IMR-90 (cell line): ENCODE data around the gene TGM2. TPM values are rescaled to one million over a fixed set of nuclear protein-coding genes. Genes with fewer than 3 reads are reported as not detected.
"Not testable (repeated sequence)": the region's sequence is repeated elsewhere in the genome, so short reads cannot be mapped to it uniquely, and the experiment has no call there.

Experiments
- ATAC-seq: fragments of 200-7000 bp; cut with Tn5 transposase; 2 replicates; pipeline ENCODE4 v1.9.1; 2020; ENCODE audit warnings: low read depth, mild to moderate bottlenecking, moderate library complexity
- BruUV-seq: library from RNA; stranded (reverse); fragments of 400-500 nt; replicated peaks from 2 replicates; lab custom pipeline; 2021; lab: Mats Ljungman, UMichigan
- CTCF ChIA-PET: fragments of 300-600 bp; formaldehyde crosslinking; extraction: SDS; loops from one replicate; lab custom pipeline; 2021; ENCODE audit warnings: antibody characterized with exemption; lab: Yijun Ruan, JAX
- POLR2A ChIA-PET: fragments of 300-600 bp; sonication (Branson Sonifier 250); formaldehyde crosslinking; loops from one replicate; lab custom pipeline; 2022; ENCODE audit warnings: antibody characterized with exemption; ENCODE audit not compliant: unreplicated experiment; lab: Charles Lee
- DNase-seq: peaks from one replicate; pipeline ENCODE4 v3.0.0; 2013
- H2AFZ ChIP-seq: replicated peaks from 2 replicates; pipeline ENCODE3; 2013; ENCODE audit warnings: low read length, mild to moderate bottlenecking; ENCODE audit not compliant: poor library complexity
- H2AK5ac ChIP-seq: 2 replicates; pipeline ENCODE4 v1.6.1; 2013; ENCODE audit warnings: low read depth, low read length, inconsistent platforms
- H2AK9ac ChIP-seq: replicated peaks from 2 replicates; pipeline ENCODE3; 2013; ENCODE audit warnings: mild to moderate bottlenecking, low read depth, low read length, moderate library complexity; ENCODE audit not compliant: poor library complexity
- H2BK120ac ChIP-seq: 2 replicates; pipeline ENCODE4 v1.6.1; 2013; ENCODE audit warnings: low read depth, low read length, inconsistent platforms
- H2BK15ac ChIP-seq: 3 replicates; pipeline ENCODE4 v1.6.1; 2013; ENCODE audit warnings: low read depth, low read length, inconsistent platforms
- H2BK20ac ChIP-seq: 2 replicates; pipeline ENCODE4 v1.6.1; 2013; ENCODE audit warnings: low read depth, mild to moderate bottlenecking, inconsistent platforms, low read length, moderate library complexity
- H2BK5ac ChIP-seq: 2 replicates; pipeline ENCODE4 v1.6.1; 2013; ENCODE audit warnings: mild to moderate bottlenecking, low read depth, low read length, inconsistent platforms; ENCODE audit not compliant: poor library complexity, severe bottlenecking
- H3K14ac ChIP-seq: replicated peaks from 2 replicates; pipeline ENCODE4 v1.6.1; 2013; ENCODE audit warnings: low read depth, low read length, inconsistent platforms
- H3K18ac ChIP-seq: 2 replicates; pipeline ENCODE4 v1.6.1; 2013; ENCODE audit warnings: low read depth, low read length, control low read depth
- H3K23ac ChIP-seq: 2 replicates; pipeline ENCODE4 v1.6.1; 2013; ENCODE audit warnings: low read depth, low read length, inconsistent platforms
- H3K27ac ChIP-seq: 2 replicates; pipeline ENCODE4 v1.5.1; 2013; ENCODE audit warnings: mild to moderate bottlenecking, control low read depth, low read length; ENCODE audit not compliant: insufficient read depth
- H3K27me3 ChIP-seq: 2 replicates; pipeline ENCODE4 v1.6.1; 2013; ENCODE audit warnings: low read length; ENCODE audit not compliant: control insufficient read depth, insufficient read depth
- H3K36me3 ChIP-seq: 2 replicates; pipeline ENCODE4 v1.6.1; 2013; ENCODE audit warnings: low read length, mixed read lengths; ENCODE audit not compliant: control insufficient read depth, insufficient read depth
- H3K4ac ChIP-seq: 2 replicates; pipeline ENCODE4 v1.6.1; 2013; ENCODE audit warnings: low read depth, low read length, inconsistent platforms
- H3K4me1 ChIP-seq: 2 replicates; pipeline ENCODE4 v1.6.1; 2013; ENCODE audit warnings: low read length, mixed read lengths; ENCODE audit not compliant: control insufficient read depth, insufficient read depth
- H3K4me2 ChIP-seq: 2 replicates; pipeline ENCODE4 v1.6.1; 2013; ENCODE audit warnings: low read depth, mild to moderate bottlenecking, control low read depth, low read length, moderate library complexity
- H3K4me3 ChIP-seq: 2 replicates; pipeline ENCODE4 v1.5.1; 2013; ENCODE audit warnings: low read depth, mild to moderate bottlenecking, control low read depth, low read length, moderate library complexity; ENCODE audit not compliant: insufficient read depth
- H3K56ac ChIP-seq: 2 replicates; pipeline ENCODE4 v1.6.1; 2013; ENCODE audit warnings: low read length, inconsistent platforms; ENCODE audit not compliant: insufficient read depth; ENCODE audit errors: extremely low read depth
- H3K79me1 ChIP-seq, 2 experiments: 2 replicates each; pipeline ENCODE4 v1.6.1; 2013; ENCODE audit warnings: low read length in 2 of 2, inconsistent platforms in 1 of 2, low read depth in 1 of 2
- H3K9ac ChIP-seq: 2 replicates; pipeline ENCODE4 v1.6.1; 2013; ENCODE audit warnings: low read depth, low read length, control low read depth
- H3K9me1 ChIP-seq: 2 replicates; pipeline ENCODE4 v1.6.1; 2013; ENCODE audit warnings: low read length, inconsistent platforms; ENCODE audit not compliant: insufficient read depth
- H3K9me3 ChIP-seq: 2 replicates; pipeline ENCODE4 v1.6.1; 2013; ENCODE audit warnings: low read length; ENCODE audit not compliant: control insufficient read depth, insufficient read depth
- H4K20me1 ChIP-seq: 2 replicates; pipeline ENCODE4 v1.6.1; 2013; ENCODE audit warnings: low read length, inconsistent platforms; ENCODE audit not compliant: insufficient read depth
- H4K5ac ChIP-seq: 2 replicates; pipeline ENCODE4 v1.6.1; 2013; ENCODE audit warnings: mild to moderate bottlenecking, low read depth, low read length, control low read depth
- H4K8ac ChIP-seq, 2 experiments: 2 replicates each; pipeline ENCODE4 v1.6.1; 2013; ENCODE audit warnings: low read depth in 2 of 2, low read length in 2 of 2, control low read depth in 1 of 2, inconsistent platforms in 1 of 2
- H4K91ac ChIP-seq: 2 replicates; pipeline ENCODE4 v1.6.1; 2013; ENCODE audit warnings: low read depth, low read length, inconsistent platforms; ENCODE audit not compliant: insufficient read depth
- CEBPB ChIP-seq: IDR thresholded peaks from 2 replicates; pipeline ENCODE4 v1.6.1; 2012; ENCODE audit warnings: low read depth, low read length, improper control_type of control experiment
- MAFK ChIP-seq: IDR thresholded peaks from 2 replicates; pipeline ENCODE4 v1.6.1; 2012; ENCODE audit warnings: low read depth, low read length, improper control_type of control experiment
- WGBS, 2 experiments: methylation state at CpG; one replicate each; pipeline versions ENCODE4 v1.1.5 to v1.1.7; 2013; ENCODE audit warnings: missing lambda C conversion rate in 2 of 2; ENCODE audit not compliant: insufficient read length in 1 of 2; ENCODE audit errors: extremely low coverage in 2 of 2; 5-methylcytosine and 5-hydroxymethylcytosine counted together
- dilution Hi-C: fragments of 300-500 bp; cut with HindIII; formaldehyde crosslinking; loops from one replicate; pipeline ENCODE4 v1.14.3; 2018; ENCODE audit warnings: low sequenced_read_pairs; ENCODE audit not compliant: unreplicated experiment
- in situ Hi-C: fragments of 300-500 bp; cut with MboI; formaldehyde crosslinking; loops from 3 replicates; pipeline ENCODE4 v1.14.3; 2019; ENCODE audit warnings: low sequenced_read_pairs, inconsistent platforms, mixed read lengths
- intact Hi-C: fragments of 100-400 bp; cut with micrococcal nuclease; formaldehyde crosslinking; loops from 2 replicates; pipeline ENCODE4 v1.10.0; 2022
- polyA plus RNA-seq, 3 experiments: library from polyadenylated mRNA; depleted of rRNA; stranded (reverse); fragments of >200 nt; gene quantifications; 2 replicates each; pipeline ENCODE4 v1.2.3, GENCODE V29; 2012; ENCODE audit warnings: low replicate concordance in 1 of 3
- total RNA-seq: library from RNA; depleted of rRNA; stranded (reverse); fragments of >200 nt; gene quantifications from 2 replicates; pipeline ENCODE4 v1.2.3, GENCODE V29; 2012

Gene TGM2
- total and polyA plus RNA-seq, 2 of the 4 experiments (the other 2 are of a cell fraction), result 239 to 268 TPM

GRCh38 chr20:38108438-38108985 is 56.6 kb downstream of the TGM2 start:
- no peak overlapping the region for H3K23ac ChIP-seq
- peak overlapping the region; percentile 80 for H3K4ac ChIP-seq
- H4K91ac ChIP-seq, result peak overlapping the region; percentile 49
- dilution Hi-C loops, result no loop called here
- H3K4me2 ChIP-seq, result no peak overlapping the region
- DNase-seq (peak; percentile 48), ATAC-seq (peak; percentile 33; the same call in 1 of the 2 replicates)
- in situ Hi-C loops, result no loop called here
- no peaks in the 10 kb centered on the region for H3K79me1 ChIP-seq
- peak overlapping the region; percentile 36; the same call in 1 of the 2 replicates for H3K18ac ChIP-seq
- peak overlapping the region; percentile 63 for H2BK20ac ChIP-seq
- H2AK5ac ChIP-seq, result peak overlapping the region; percentile 26; the same call in 1 of the 2 replicates
- no peak overlapping the region for H3K4me3 ChIP-seq
- H3K36me3 ChIP-seq, result no peaks in the 10 kb centered on the region
- ChIA-PET POLR2A (no interaction called here), CTCF (interaction anchor here (0.9 kb wide), 1 partner anchor 11 kb away, joined by 3 read pairs; no protein-coding TSS in a partner anchor)
- peaks cover 18% of the 10 kb centered on the region for H3K4me1 ChIP-seq
- H3K27me3 ChIP-seq, result no peaks in the 10 kb centered on the region
- H2BK15ac ChIP-seq, result peak overlapping the region; percentile 57; the same call in 2 of the 3 replicates
- peak overlapping the region; percentile 70 for H3K14ac ChIP-seq
- H2AK9ac ChIP-seq, result no peak overlapping the region
- H4K8ac ChIP-seq, result peak overlapping the region; percentile 10 to 38; a peak in 2 of 4 replicates
- no TSS peak for BruUV-seq
- H3K9me1 ChIP-seq, result peaks cover 26% of the 10 kb centered on the region
- peak overlapping the region; percentile 13; the same call in 1 of the 2 replicates for H4K5ac ChIP-seq
- H3K9ac ChIP-seq, result peak overlapping the region; percentile 1; the same call in 1 of the 2 replicates
- H3K27ac ChIP-seq, result peak overlapping the region; percentile 67; the same call in 1 of the 2 replicates
- peak overlapping the region; percentile 72 for H2BK120ac ChIP-seq
- no peaks in the 10 kb centered on the region for H3K9me3 ChIP-seq
- H2BK5ac ChIP-seq, result no peak overlapping the region
- no peak overlapping the region for H3K56ac ChIP-seq
- no CpG with 5 or more reads among the region's 4 CpGs for WGBS, 2 experiments
- TF ChIP-seq CEBPB (peak; percentile 41), MAFK (no peak)
- peak overlapping the region; percentile 24 for H2AFZ ChIP-seq
- intact Hi-C loops, result no loop called here
- H4K20me1 ChIP-seq, result no peaks in the 10 kb centered on the region

- H4K20me1 ChIP-seq, ATAC-seq, H3K79me1 ChIP-seq, H3K9me3 ChIP-seq, H3K4me2 ChIP-seq, H2BK120ac ChIP-seq, BruUV-seq, H3K23ac ChIP-seq, H4K8ac ChIP-seq, H3K56ac ChIP-seq, H2BK5ac ChIP-seq, H3K27me3 ChIP-seq, H3K36me3 ChIP-seq, H2AFZ ChIP-seq, dilution Hi-C loops, intact Hi-C loops, H3K14ac ChIP-seq, H2BK15ac ChIP-seq, in situ Hi-C loops, H3K4me3 ChIP-seq, H4K91ac ChIP-seq, CTCF ChIA-PET, H3K9ac ChIP-seq, DNase-seq, H2BK20ac ChIP-seq, H2AK9ac ChIP-seq, H4K5ac ChIP-seq, POLR2A ChIA-PET: not testable (repeated sequence)
- Histone ChIP-seq H3K4me1 (peaks cover 18% of the 10 kb centered on the region), H3K4ac (peak overlapping the region; percentile 55; the same call in 1 of the 2 replicates), H3K27ac (peak overlapping the region; percentile 64; the same call in 1 of the 2 replicates), H3K9me1 (peaks cover 26% of the 10 kb centered on the region), H3K18ac (peak overlapping the region; percentile 48; the same call in 1 of the 2 replicates), H2AK5ac (peak overlapping the region; percentile 26; the same call in 1 of the 2 replicates)
- 80% methylated on average over 1 of the region's 7 CpGs; no CpG with 5 or more reads in 1 of the 2 experiments for WGBS, 2 experiments
Measured at GRCh38 chr20:38107916-38108315, 57.2 kb downstream of the TGM2 start.
